IPS-20b (cell line): ENCODE data around the gene MUC5B.

Experiments
- H3K27ac ChIP-seq: one replicate; pipeline ENCODE4 v1.5.1; 2013; ENCODE audit warnings: low read length
- H3K27me3 ChIP-seq: 2 replicates; pipeline ENCODE4 v1.6.1; 2013; ENCODE audit warnings: mild to moderate bottlenecking, low read length, inconsistent platforms; ENCODE audit not compliant: insufficient read depth
- H3K36me3 ChIP-seq: 2 replicates; pipeline ENCODE4 v1.6.1; 2013; ENCODE audit warnings: low read depth, mild to moderate bottlenecking, inconsistent platforms, low read length, moderate library complexity; ENCODE audit not compliant: insufficient read depth
- H3K4me1 ChIP-seq: 2 replicates; pipeline ENCODE4 v1.6.1; 2013; ENCODE audit warnings: mild to moderate bottlenecking, control low read depth, inconsistent platforms, low read length, moderate library complexity; ENCODE audit not compliant: insufficient read depth
- H3K4me3 ChIP-seq: 2 replicates; pipeline ENCODE4 v1.5.1; 2013; ENCODE audit warnings: mild to moderate bottlenecking, low read length, inconsistent platforms
- H3K9ac ChIP-seq: 2 replicates; pipeline ENCODE4 v1.6.1; 2013; ENCODE audit warnings: low read depth, mild to moderate bottlenecking, inconsistent platforms, low read length, moderate library complexity
- H3K9me3 ChIP-seq: 2 replicates; pipeline ENCODE4 v1.6.1; 2013; ENCODE audit warnings: mild to moderate bottlenecking, low read depth, low read length, inconsistent platforms; ENCODE audit not compliant: insufficient read depth

Gene MUC5B

DNA sequence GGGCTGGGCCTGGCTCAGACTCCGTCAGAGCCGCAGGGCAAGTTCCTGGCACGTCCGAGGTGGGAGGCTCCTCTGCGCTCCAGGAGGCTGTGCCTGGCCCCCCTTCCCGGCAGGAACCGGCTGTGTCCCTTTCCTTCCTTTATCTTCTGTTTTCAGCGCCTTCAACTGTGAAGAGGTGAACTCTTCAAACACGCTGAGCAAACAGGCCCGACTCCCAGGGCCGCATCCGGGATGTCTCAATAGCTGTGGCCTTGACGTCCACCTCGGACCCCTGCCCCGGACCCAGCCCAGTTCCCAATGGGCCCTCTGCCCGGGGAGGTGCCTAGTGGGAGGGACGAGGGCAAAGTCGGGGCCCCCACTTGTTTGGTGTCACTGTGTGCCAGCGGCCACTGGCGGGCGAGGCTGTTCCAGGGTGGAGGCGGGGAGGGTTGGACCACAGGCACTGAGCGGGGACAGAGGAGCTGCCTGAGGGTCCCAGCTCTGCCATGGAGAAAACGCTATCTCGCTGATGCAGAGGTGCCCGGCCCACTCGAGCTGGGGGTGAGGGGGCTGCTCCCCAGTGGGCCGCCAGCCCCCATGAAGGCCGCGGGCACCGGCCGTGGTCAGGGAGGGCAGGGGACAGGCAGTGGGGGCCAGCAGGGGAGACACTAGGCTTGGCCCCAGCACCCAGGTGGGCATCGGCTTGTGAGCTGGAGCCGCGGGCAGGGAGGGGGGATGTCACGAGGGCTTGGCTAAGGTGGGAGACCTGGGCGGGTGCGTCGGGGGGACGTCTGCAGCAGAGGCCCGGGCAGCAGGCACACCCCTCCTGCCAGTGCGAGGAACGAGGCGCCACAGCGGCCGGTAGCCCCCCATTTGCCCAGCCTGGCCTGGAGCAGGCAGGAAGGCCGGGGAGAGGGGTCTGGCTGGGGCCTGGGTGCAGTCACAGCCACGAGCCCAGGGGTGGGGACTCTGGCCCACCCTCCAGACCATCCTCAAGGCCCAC, 2.7 kb upstream of the MUC5B start:
- no peak overlapping the region for H3K4me3 ChIP-seq
- H3K4me1 ChIP-seq: no peaks in the 10 kb centered on the region
- H3K9ac ChIP-seq: no peak overlapping the region
- no peaks in the 10 kb centered on the region for H3K9me3 ChIP-seq
- H3K27me3 ChIP-seq: 0 out of 2 replicates have a peak, but pooled peaks cover 4% of the 10 kb centered on the region
- no peaks in the 10 kb centered on the region for H3K36me3 ChIP-seq
- H3K27ac ChIP-seq: no peak overlapping the region

DNA sequence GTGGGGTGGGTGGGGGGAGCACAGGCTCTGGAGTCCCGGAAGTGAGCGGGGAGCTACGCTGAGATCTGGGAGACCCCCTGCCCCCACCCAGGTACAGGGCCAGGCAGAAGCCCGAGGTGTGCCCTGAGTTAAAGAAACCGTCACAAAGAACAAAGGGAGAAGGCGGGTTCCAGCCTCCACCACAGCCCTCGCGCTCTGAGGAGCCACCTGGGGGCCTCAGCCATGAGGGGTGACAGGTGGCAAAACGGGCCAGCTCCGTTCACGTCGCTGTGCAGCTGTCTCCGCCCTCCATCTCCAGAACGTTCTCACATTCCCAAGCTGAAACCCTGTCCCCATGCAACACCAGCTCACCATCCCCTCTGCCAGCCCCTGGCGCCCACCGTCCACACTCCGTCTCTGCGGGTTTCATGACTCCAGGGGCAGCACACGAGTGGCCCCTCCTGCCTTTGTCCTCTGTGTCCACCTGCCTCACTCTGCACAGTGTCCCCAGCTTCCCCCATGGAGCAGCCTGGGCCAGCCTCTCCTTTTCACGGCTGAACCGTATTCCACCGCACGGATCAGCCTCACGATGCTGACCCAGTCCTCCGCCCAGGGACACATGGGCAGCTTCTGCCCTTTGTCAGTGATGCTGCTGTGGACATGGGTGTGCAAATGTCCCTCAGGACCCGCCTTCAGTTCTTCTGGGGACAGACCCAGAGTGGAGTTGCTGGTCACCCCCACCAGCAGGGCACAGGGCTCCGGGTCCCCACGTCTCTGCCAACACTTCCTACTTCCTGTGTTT, 1.7 kb upstream of the MUC5B start:
- Histone ChIP-seq H3K4me3 (no peak overlapping the region), H3K9me3 (no peaks in the 10 kb centered on the region), H3K27ac (no peak overlapping the region), H3K4me1 (no peaks in the 10 kb centered on the region), H3K36me3 (no peaks in the 10 kb centered on the region), H3K27me3 (0 out of 2 replicates have a peak, but pooled peaks cover under 1% of the 10 kb centered on the region), H3K9ac (no peak overlapping the region)

DNA sequence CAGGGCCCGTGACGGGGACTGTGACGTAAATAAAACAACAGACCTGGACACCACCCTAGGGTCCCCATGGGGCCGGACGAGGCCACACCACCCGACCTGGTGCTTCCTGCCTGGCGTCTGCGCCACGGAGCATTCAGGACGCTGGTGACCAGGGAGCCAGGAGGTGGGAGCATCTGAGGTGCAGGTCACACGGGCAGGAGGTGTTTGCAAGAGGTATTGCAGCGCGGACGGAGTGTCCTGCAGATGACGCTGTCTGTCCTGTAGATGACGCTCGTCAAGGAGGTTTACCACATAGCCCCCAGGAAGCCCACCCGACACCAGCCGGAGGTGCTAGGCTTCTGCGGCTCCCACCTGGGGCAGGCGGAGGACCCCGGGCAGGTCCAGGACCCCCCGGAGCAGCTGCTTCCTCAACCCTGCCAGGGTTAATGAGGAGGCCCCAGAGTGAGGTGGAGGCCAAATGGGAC, 986 bp upstream of the MUC5B start:
- Histone ChIP-seq H3K4me1 (no peaks in the 10 kb centered on the region), H3K27me3 (no peaks in the 10 kb centered on the region), H3K9ac (no peak overlapping the region), H3K36me3 (no peaks in the 10 kb centered on the region), H3K4me3 (no peak overlapping the region), H3K9me3 (no peaks in the 10 kb centered on the region), H3K27ac (no peak overlapping the region)

DNA sequence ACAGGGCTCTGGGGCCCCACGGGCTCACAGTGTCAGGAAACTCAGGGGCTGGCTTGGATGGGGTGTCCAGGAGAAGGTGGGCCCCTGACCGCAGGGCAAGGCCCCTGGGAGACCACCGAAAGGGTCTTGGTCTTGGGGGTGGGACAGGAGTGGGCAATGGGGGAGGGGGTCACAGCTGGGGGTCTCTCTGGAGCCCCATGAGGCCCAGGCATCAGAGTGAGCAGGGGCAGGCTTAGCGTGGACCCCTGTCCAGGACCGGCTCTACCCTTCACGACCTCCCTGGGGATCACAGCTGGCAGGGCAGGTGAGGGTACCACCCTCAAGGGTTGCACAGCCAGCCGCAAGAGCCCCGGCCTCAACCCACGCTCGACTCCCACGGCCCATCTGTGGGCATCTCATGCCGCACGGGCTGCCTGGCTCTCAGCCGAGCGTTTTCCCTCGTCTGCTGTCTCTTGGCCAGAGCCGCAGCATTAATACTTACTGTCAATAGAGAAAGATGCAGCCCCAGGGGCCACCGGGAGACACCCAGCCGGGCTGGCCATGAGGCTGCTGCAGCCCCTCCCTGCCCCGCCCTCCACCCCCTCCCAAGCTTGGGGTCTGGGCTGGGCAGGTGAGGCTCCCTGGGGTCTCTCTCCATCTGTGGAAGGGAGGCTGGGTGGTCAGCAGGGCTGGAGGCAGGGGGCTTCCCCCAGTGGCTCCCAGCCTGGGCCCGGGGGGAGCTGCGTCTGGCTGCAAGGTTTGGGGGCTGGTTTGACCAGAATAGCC, 662 bp downstream of the MUC5B start:
- Histone ChIP-seq H3K27ac (no peak overlapping the region), H3K4me1 (no peaks in the 10 kb centered on the region), H3K9me3 (no peaks in the 10 kb centered on the region), H3K9ac (no peak overlapping the region), H3K36me3 (no peaks in the 10 kb centered on the region), H3K27me3 (no peaks in the 10 kb centered on the region), H3K4me3 (no peak overlapping the region)

DNA sequence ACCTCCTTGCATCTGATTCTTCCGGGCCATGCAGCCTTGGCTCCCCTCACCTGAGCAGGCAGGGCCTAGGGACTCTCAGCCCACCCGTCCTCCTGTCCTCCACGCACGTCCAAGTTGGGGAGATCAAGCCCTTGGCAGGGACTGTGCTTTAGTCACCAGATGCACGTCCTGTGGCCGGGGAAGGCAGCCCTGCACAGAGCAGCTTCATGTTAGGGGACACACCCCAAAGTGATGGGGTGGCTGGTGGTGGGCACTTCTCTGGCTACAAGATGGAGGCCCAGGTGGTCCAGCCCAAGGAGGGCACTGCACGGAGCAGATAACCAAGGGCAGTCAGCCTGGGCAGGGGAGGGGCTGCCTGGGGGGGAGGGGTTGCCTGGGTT, 1.2 kb downstream of the MUC5B start:
- no peaks in the 10 kb centered on the region for H3K27me3 ChIP-seq
- no peaks in the 10 kb centered on the region for H3K36me3 ChIP-seq
- no peaks in the 10 kb centered on the region for H3K9me3 ChIP-seq
- H3K9ac ChIP-seq: no peak overlapping the region
- H3K4me1 ChIP-seq: no peaks in the 10 kb centered on the region
- no peak overlapping the region for H3K27ac ChIP-seq
- no peak overlapping the region for H3K4me3 ChIP-seq

DNA sequence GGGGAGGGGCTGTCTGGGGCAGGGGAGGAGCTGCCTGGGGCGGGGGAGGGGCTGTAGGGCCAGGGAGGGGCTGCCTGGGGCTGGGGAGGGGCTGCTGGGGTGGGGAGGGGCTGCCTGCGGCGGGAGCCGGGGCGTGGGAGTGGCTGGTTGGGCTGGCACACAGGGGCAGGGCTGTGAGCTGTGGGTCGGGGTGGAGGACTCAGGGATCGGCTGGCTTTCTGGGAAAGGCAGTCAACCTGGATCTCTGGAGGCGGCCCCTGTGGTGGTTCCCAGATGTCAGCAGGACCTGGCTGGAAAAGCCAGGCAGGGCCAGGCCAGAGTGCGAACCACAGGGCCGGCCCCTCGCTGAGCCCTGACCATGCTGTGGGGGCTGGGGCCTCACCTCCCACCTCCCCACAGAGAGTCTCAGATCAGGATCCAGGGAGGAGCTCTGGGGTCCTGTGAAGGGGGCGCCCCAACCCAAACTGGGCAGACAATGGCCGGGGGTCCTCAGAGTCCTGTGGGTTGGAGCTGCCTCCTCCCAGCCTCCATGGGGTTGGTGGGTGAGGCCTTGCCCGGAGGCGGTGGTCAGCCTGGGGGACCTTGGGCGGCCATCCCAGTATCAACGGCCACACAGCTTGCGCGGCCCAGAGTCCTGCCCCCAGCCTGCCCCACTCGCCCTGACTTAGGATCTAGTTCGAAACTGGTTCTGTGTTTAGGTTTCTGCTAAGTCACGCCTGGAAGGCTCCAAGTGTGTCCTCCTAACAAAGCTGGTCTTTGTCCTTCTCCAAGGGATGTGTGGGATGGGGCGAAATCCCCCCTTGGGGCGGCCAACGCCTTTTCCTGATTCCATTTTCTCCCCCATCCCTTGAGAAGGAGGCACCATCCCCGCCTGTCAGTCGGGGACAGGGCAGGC, 1.9 kb downstream of the MUC5B start:
- no peaks in the 10 kb centered on the region for H3K27me3 ChIP-seq
- no peaks in the 10 kb centered on the region for H3K4me1 ChIP-seq
- H3K9me3 ChIP-seq: no peaks in the 10 kb centered on the region
- H3K9ac ChIP-seq: no peak overlapping the region
- no peak overlapping the region for H3K4me3 ChIP-seq
- no peaks in the 10 kb centered on the region for H3K36me3 ChIP-seq
- H3K27ac ChIP-seq: no peak overlapping the region

DNA sequence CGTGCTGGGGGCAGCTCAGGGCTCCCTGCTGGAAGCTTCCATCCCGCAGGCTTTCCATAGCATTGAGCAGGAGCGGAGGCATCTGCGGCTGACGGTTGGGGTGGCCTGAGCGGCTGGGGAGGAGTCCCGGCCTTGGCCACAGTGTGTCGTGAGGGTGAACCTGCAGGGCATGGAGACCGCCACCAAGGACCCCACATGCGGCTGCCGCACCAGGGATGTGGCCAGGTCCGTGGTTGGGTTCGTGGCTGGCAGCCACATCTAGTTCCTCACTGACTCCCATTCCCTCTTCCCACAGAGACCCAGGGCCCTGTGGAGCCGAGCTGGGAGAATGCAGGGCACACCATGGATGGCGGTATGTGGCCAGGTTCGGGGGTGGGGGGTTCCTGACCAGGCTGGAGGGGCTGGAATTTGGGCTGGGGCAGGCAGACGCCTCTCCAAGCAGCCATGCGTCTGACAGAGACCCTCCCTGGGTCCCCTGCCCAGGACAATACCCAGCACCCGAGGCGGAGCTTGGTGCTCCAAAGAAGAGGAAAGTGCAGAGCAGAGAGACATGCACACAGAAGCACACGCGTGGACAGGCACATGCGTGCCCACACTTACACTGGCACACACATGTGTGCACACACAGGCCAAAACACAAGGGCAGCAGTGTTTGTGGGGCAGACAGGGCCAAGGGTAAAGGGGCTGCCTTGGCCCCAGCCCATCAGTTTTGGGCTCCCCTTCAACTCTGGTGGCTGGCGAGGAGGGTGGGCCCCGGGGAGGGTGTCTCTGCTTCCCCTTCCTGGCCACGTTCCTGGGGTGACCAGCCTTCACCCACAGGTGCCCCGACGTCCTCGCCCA, 2.7 kb downstream of the MUC5B start:
- Histone ChIP-seq H3K36me3 (no peaks in the 10 kb centered on the region), H3K4me3 (no peak overlapping the region), H3K4me1 (no peaks in the 10 kb centered on the region), H3K27me3 (no peaks in the 10 kb centered on the region), H3K27ac (no peak overlapping the region), H3K9me3 (no peaks in the 10 kb centered on the region), H3K9ac (no peak overlapping the region)

DNA sequence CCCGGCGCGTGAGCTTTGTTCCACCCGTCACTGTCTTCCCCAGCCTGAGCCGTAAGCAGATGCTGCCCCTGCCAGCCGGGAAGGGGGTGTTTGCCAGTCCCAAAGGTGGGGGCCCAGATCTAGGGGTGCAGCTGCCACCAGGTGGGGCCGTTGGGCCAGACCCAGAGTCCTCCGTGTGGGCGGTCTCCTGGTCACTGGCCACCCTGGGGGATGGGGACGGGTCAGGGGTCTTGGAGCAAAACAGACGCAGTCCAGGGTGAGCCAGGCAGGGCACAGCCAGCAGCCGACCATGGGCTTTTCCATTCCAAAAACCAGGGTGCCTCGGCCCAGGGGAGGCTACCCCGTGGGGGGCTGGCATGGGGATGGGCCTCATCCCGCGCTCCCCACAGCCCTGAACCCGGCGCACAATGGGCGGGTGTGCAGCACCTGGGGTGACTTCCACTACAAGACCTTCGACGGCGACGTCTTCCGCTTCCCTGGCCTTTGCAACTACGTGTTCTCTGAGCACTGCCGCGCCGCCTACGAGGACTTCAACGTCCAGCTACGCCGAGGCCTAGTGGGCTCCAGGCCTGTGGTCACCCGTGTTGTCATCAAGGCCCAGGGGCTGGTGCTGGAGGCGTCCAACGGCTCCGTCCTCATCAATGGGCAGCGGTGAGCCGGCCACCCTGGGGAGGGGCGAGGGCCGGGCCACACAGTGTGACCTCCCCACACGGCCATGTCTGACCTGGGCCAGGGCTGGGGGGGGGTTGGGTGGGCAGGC, 3.5 kb downstream of the MUC5B start:
- Histone ChIP-seq H3K9me3 (no peaks in the 10 kb centered on the region), H3K4me1 (no peaks in the 10 kb centered on the region), H3K4me3 (no peak overlapping the region), H3K9ac (no peak overlapping the region), H3K36me3 (no peaks in the 10 kb centered on the region), H3K27me3 (no peaks in the 10 kb centered on the region), H3K27ac (no peak overlapping the region)

DNA sequence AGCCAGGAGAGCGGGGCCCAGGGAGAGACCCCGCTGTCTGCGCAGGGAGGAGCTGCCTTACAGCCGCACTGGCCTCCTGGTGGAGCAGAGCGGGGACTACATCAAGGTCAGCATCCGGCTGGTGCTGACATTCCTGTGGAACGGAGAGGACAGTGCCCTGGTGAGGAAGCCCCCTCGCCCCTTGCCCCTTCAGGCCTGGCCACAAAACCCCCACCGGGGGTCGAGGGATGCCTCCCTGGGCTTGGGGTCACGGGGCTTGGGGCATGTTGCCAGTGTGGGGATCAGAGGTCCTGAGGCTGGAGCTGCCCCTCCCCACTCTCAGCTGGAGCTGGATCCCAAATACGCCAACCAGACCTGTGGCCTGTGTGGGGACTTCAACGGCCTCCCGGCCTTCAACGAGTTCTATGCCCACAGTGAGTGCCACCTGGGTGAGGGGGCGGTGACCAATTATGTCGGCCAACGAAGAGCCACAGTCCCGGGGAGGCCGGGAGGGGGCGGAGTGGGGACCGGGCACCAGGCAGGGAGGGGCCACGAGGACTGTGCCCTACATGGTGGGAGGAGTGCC, 4.2 kb downstream of the MUC5B start:
- Histone ChIP-seq H3K4me1 (no peaks in the 10 kb centered on the region), H3K27ac (no peak overlapping the region), H3K9ac (no peak overlapping the region), H3K4me3 (no peak overlapping the region), H3K9me3 (no peaks in the 10 kb centered on the region), H3K27me3 (no peaks in the 10 kb centered on the region), H3K36me3 (no peaks in the 10 kb centered on the region)
